Suprapubic skin (tissue), 4 donors: Measurements from ENCODE around the gene RTBDN.

Experiments
- EP300 ChIP-seq: sonication (generic); formaldehyde crosslinking; IDR thresholded peaks from one replicate; pipeline ENCODE4 v1.6.1; 2017; ENCODE audit warnings: antibody characterized with exemption
- POLR2A ChIP-seq, 2 donors: fragments of 450-650 bp; IDR thresholded peaks; one replicate each; pipeline ENCODE4 v1.6.1; 2017; ENCODE audit warnings: antibody characterized with exemption in 2 of 2, mild to moderate bottlenecking in 2 of 2, moderate library complexity in 2 of 2
- POLR2AphosphoS5 ChIP-seq, 3 donors: sonication (generic); formaldehyde crosslinking; IDR thresholded peaks; one replicate each; pipeline ENCODE4 v1.6.1; 2017; ENCODE audit warnings: antibody characterized with exemption in 3 of 3
- TF ChIP-seq, protein P1 (sequence below), 2 donors: fragments of 200-600 bp in 1 of 2; fragments of 450-650 bp in 1 of 2; sonication (generic) in 1 of 2; IDR thresholded peaks; one replicate each; pipeline ENCODE4 v1.5.1; 2016 to 2019; ENCODE audit warnings: antibody characterized with exemption in 2 of 2, mild to moderate bottlenecking in 1 of 2, moderate library complexity in 1 of 2

DNA sequence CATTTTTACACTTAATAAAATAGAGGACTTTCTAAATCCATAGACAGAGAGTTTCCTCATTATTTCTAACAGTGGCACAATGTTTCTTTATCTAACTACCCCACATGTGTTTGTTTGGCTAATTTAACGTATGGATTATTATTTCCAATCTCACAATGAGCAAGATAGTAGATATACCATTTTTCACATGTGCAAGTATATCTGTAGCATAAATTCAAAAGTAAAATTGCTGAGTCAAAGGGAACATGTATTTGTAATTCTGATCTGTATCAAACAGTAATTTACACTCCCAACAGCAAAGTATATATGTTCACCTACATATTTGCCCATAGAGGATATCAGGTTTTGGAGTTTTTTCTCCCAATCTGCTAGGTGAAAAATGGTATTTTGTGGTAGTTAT lies 22.3 kb upstream of the RTBDN start:
- TF ChIP-seq EP300: no peak
- no peak for TF ChIP-seq POLR2A (IDR thresholded peaks at IDR 0.05)
- TF ChIP-seq, protein P1, sequence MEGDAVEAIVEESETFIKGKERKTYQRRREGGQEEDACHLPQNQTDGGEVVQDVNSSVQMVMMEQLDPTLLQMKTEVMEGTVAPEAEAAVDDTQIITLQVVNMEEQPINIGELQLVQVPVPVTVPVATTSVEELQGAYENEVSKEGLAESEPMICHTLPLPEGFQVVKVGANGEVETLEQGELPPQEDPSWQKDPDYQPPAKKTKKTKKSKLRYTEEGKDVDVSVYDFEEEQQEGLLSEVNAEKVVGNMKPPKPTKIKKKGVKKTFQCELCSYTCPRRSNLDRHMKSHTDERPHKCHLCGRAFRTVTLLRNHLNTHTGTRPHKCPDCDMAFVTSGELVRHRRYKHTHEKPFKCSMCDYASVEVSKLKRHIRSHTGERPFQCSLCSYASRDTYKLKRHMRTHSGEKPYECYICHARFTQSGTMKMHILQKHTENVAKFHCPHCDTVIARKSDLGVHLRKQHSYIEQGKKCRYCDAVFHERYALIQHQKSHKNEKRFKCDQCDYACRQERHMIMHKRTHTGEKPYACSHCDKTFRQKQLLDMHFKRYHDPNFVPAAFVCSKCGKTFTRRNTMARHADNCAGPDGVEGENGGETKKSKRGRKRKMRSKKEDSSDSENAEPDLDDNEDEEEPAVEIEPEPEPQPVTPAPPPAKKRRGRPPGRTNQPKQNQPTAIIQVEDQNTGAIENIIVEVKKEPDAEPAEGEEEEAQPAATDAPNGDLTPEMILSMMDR (IDR thresholded peaks at IDR 0.05): no peak
- TF ChIP-seq POLR2AphosphoS5 (IDR thresholded peaks at IDR 0.05): no peak
